Osteoblast (primary cell): ENCODE results near the gene GOLGB1. TPM values are rescaled to one million over a fixed set of nuclear protein-coding genes. Genes with fewer than 3 reads are reported as not detected.

Experiments
- DNase-seq: peaks from one replicate; pipeline ENCODE4 v3.0.0; 2011; ENCODE audit warnings: low spot score, mixed read lengths; ENCODE audit not compliant: insufficient read length; ENCODE audit errors: missing footprints
- H2AFZ ChIP-seq: 2 replicates; pipeline ENCODE4 v1.6.0; 2011; ENCODE audit warnings: mild to moderate bottlenecking, low read length
- H3K27ac ChIP-seq: 2 replicates; pipeline ENCODE4 v1.5.1; 2011; ENCODE audit warnings: mild to moderate bottlenecking, low read depth, low read length, moderate library complexity
- H3K27me3 ChIP-seq: 2 replicates; pipeline ENCODE4 v1.6.0; 2012; ENCODE audit warnings: mild to moderate bottlenecking, control low read depth, inconsistent platforms, low read length, moderate library complexity; ENCODE audit not compliant: insufficient read depth
- H3K36me3 ChIP-seq: 2 replicates; pipeline ENCODE4 v1.5.1; 2011; ENCODE audit warnings: mild to moderate bottlenecking, low read length, control low read depth, moderate library complexity; ENCODE audit not compliant: insufficient read depth
- H3K4me1 ChIP-seq: 2 replicates; pipeline ENCODE4 v1.5.1; 2011; ENCODE audit warnings: mild to moderate bottlenecking, low read length, control low read depth, moderate library complexity; ENCODE audit not compliant: insufficient read depth
- H3K4me2 ChIP-seq: 2 replicates; pipeline ENCODE4 v1.6.0; 2011; ENCODE audit warnings: mild to moderate bottlenecking, low read length; ENCODE audit not compliant: insufficient read depth
- H3K4me3 ChIP-seq: fragments of 200-600 bp; sonication (generic); 3 replicates; pipeline ENCODE4 v1.5.1; 2012; ENCODE audit warnings: mild to moderate bottlenecking, low read length, inconsistent platforms; ENCODE audit not compliant: insufficient read depth
- H3K79me2 ChIP-seq: 2 replicates; pipeline ENCODE4 v1.6.0; 2012; ENCODE audit warnings: mild to moderate bottlenecking, low read length, control low read depth, inconsistent platforms; ENCODE audit not compliant: insufficient read depth
- H3K9me3 ChIP-seq: 2 replicates; pipeline ENCODE4 v1.5.1; 2011; ENCODE audit warnings: low read depth, low read length, control low read depth
- H4K20me1 ChIP-seq: 2 replicates; pipeline ENCODE4 v1.6.0; 2012; ENCODE audit warnings: mild to moderate bottlenecking, low read length, control low read depth; ENCODE audit not compliant: insufficient read depth
- CTCF ChIP-seq: IDR thresholded peaks from 2 replicates; pipeline ENCODE4 v1.5.1; 2011; ENCODE audit warnings: mild to moderate bottlenecking, low read depth, low read length, moderate library complexity; ENCODE audit errors: extremely low read depth
- total RNA-seq: library from RNA; depleted of rRNA; stranded (reverse); fragments of >200 nt; gene quantifications from 2 replicates; pipeline ENCODE4 v1.2.3, GENCODE V29; 2012

The GOLGB1 gene
- total RNA-seq, 1 donor = 70.6 TPM

- H3K4me3 ChIP-seq = no peak overlapping the region
- H3K4me1 ChIP-seq = no peaks in the 10 kb centered on the region
- no peak overlapping the region for H3K4me2 ChIP-seq
- H3K79me2 ChIP-seq = peaks cover 6% of the 10 kb centered on the region
- peaks cover 2% of the 10 kb centered on the region for H4K20me1 ChIP-seq
- H3K27ac ChIP-seq = no peak overlapping the region
- no peak for TF ChIP-seq CTCF
- H2AFZ ChIP-seq = no peak overlapping the region
- H3K36me3 ChIP-seq = no peaks in the 10 kb centered on the region
- H3K27me3 ChIP-seq = no peaks in the 10 kb centered on the region
- H3K9me3 ChIP-seq = no peaks in the 10 kb centered on the region
- no peak for DNase-seq
Observed at GRCh38 chr3:121707531-121708273, 41.8 kb downstream of the GOLGB1 start.

GRCh38 chr3:121705541-121705940 lies 44.0 kb downstream of the GOLGB1 start:
- Histone ChIP-seq H3K27me3 (no peaks in the 10 kb centered on the region), H3K79me2 (peaks cover 6% of the 10 kb centered on the region), H3K4me1 (no peaks in the 10 kb centered on the region), H3K4me2 (no peak overlapping the region), H2AFZ (no peak overlapping the region), H4K20me1 (peaks cover 7% of the 10 kb centered on the region), H3K36me3 (no peaks in the 10 kb centered on the region), H3K4me3 (no peak overlapping the region), H3K9me3 (no peaks in the 10 kb centered on the region), H3K27ac (no peak overlapping the region)
- DNase-seq = no peak
- TF ChIP-seq CTCF = no peak

DNA sequence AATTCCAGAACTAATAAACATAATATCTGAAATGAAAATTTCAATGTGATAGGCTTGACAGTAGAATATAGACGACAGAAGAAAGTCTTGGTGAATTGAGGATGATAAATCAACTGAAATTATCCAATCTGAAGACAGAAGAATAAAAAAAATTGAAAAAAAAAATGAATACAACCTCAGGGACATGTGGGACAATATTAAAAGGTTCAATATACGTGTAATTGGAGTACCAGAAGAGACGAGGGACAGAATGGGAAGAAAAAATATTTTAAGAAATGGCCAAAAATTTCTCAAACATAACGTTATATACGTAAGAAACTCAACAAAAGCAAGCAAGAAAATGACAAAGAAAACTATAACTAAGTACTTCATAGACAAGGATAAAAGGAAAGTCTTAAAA lies 45.6 kb downstream of the GOLGB1 start:
- Histone ChIP-seq H3K36me3 (peaks cover 3% of the 10 kb centered on the region), H4K20me1 (peaks cover 5% of the 10 kb centered on the region), H3K27me3 (no peaks in the 10 kb centered on the region), H2AFZ (no peak overlapping the region), H3K4me2 (no peak overlapping the region), H3K79me2 (peaks cover 3% of the 10 kb centered on the region), H3K27ac (no peak overlapping the region), H3K4me1 (no peaks in the 10 kb centered on the region), H3K9me3 (no peaks in the 10 kb centered on the region), H3K4me3 (no peak overlapping the region)
- no peak for DNase-seq
- no peak for TF ChIP-seq CTCF

- Histone ChIP-seq H3K79me2 (no peaks in the 10 kb centered on the region), H3K9me3 (no peaks in the 10 kb centered on the region), H3K27me3 (no peaks in the 10 kb centered on the region), H3K4me1 (no peaks in the 10 kb centered on the region), H2AFZ (no peak overlapping the region), H3K4me2 (no peak overlapping the region), H3K27ac (no peak overlapping the region), H4K20me1 (peaks cover 5% of the 10 kb centered on the region), H3K4me3 (no peak overlapping the region), H3K36me3 (peaks cover 28% of the 10 kb centered on the region)
- DNase-seq = no peak
- no peak for TF ChIP-seq CTCF
Observed at GRCh38 chr3:121698901-121699300, 50.6 kb downstream of the GOLGB1 start.
